ENCODE measurements around the gene DTWD2. TPM values are rescaled to one million over a fixed set of nuclear protein-coding genes. Genes with fewer than 3 reads are reported as not detected.
"Not testable (repeated sequence)": the region's sequence is repeated elsewhere in the genome, so short reads cannot be mapped to it uniquely, and the experiment has no call there.

The DTWD2 gene
- total and polyA plus RNA-seq, 12 donors, result 1.7 to 15.7 (median 12.8) TPM

DNA sequence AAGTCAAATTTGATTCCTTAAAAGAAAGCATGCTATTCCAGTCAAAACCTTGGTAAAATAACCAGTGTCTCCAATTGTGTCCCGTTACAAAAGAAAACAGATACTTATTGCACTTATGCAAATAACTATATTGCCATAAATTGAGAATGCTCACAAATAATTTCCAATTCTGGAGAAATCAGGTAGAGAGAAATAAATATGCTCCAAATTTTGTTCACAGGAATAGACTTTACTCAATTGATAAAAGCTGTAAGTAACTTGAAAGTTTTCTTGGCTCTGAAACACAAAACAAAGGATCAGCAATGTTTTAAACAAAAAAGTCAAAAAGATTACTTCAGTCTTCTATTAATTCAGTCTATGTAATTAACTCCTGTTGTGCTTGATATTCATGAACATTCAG is 7.8 kb upstream of the DTWD2 start:
- TF ChIP-seq, protein P1, sequence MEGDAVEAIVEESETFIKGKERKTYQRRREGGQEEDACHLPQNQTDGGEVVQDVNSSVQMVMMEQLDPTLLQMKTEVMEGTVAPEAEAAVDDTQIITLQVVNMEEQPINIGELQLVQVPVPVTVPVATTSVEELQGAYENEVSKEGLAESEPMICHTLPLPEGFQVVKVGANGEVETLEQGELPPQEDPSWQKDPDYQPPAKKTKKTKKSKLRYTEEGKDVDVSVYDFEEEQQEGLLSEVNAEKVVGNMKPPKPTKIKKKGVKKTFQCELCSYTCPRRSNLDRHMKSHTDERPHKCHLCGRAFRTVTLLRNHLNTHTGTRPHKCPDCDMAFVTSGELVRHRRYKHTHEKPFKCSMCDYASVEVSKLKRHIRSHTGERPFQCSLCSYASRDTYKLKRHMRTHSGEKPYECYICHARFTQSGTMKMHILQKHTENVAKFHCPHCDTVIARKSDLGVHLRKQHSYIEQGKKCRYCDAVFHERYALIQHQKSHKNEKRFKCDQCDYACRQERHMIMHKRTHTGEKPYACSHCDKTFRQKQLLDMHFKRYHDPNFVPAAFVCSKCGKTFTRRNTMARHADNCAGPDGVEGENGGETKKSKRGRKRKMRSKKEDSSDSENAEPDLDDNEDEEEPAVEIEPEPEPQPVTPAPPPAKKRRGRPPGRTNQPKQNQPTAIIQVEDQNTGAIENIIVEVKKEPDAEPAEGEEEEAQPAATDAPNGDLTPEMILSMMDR (IDR thresholded peaks at IDR 0.05), result no peak
- Histone ChIP-seq H3K4me1 (no peaks in the 10 kb centered on the region), H3K9me3 (peaks cover 0 to 30% (median 6%) of the 10 kb centered on the region in 11 donors), H3K27me3 (no peaks in the 10 kb centered on the region), H3K4me3 (no peak overlapping the region), H3K36me3 (no peaks in the 10 kb centered on the region), H3K27ac (no peak overlapping the region)
- DNase-seq, result no peak
- WGBS, 2 donors, result 85 to 91% methylated on average over 1 of the region's 1 CpG
- intact Hi-C loops (cut with DNase I), result no loop called here
- no peak for ATAC-seq

DNA sequence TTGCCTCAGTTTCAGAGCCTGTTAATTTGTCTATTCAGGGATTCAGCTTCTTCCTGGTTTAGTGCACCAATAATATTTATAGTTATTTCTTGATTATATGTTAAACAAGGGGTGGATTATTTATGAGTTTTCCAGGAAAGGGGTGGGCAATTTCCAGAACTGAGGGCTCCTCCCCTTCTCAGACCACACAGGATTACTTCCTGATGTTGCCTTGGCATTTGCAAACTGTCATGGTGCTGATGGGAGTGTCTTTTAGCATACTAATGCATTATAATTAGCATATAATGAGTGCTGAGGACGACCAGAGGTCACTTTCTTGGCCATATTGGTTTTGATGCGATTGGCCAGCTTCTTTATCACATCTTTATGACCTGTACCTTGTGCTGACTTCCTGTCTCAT is 6.2 kb upstream of the DTWD2 start:
- Histone ChIP-seq H3K27me3 (no peaks in the 10 kb centered on the region), H3K9me3 (peaks cover 0 to 24% (median 6%) of the 10 kb centered on the region in 11 donors), H3K4me3 (no peak overlapping the region), H3K27ac (no peak overlapping the region), H3K4me1 (no peaks in the 10 kb centered on the region), H3K36me3 (no peaks in the 10 kb centered on the region)
- DNase-seq (no peak), ATAC-seq (no peak)
- TF ChIP-seq, protein P1 (IDR thresholded peaks at IDR 0.05), result no peak
- intact Hi-C loops (cut with DNase I), result no loop called here
- 53 to 66% methylated on average over 2 of the region's 2 CpGs for WGBS, 2 donors

DNA sequence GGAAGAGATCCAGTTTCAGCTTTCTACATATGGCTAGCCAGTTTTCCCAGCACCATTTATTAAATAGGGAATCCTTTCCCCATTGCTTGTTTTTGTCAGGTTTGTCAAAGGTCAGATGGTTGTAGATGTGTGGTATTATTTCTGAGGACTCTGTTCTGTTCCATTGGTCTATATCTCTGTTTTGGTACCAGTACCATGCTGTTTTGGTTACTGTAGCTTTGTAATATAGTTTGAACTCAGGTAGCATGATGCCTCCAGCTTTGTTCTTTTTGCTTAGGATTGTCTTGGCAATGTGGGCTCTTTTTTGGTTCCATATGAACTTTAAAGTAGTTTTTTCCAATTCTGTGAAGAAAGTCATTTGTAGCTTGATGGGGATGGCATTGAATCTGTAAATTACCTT is 4.8 kb upstream of the DTWD2 start:
- peaks cover 0 to 22% (median 6%) of the 10 kb centered on the region in 11 donors for H3K9me3 ChIP-seq
- H3K27me3 ChIP-seq; intact Hi-C loops (cut with DNase I); ATAC-seq; H3K4me1 ChIP-seq; DNase-seq; H3K36me3 ChIP-seq; H3K4me3 ChIP-seq; H3K27ac ChIP-seq: not testable (repeated sequence)

DNA sequence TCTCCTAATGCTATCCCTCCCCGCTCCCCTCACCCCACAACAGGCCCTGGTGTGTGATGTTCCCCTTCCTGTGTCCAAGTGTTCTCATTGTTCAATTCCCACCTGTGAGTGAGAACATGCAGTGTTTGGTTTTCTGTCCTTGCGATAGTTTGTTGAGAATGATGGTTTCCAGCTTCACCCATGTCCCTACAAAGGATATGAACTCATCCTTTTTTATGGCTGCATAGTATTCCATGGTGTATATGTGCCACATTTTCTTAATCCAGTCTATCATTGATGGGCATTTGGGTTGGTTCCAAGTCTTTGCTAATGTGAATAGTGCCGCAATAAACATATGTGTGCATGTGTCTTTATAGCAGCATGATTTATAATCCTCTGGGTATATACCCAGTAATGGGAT is 3.7 kb upstream of the DTWD2 start:
- H3K27ac ChIP-seq; H3K27me3 ChIP-seq; intact Hi-C loops (cut with DNase I); H3K36me3 ChIP-seq; DNase-seq; H3K4me3 ChIP-seq; ATAC-seq: not testable (repeated sequence)
- peaks cover 0 to 21% (median 6%) of the 10 kb centered on the region in 11 donors for H3K9me3 ChIP-seq
- H3K4me1 ChIP-seq, result peaks cover 0 to 15% (median 6%) of the 10 kb centered on the region in 9 donors
- 90 to 94% methylated on average over 3 of the region's 3 CpGs for WGBS, 2 donors

DNA sequence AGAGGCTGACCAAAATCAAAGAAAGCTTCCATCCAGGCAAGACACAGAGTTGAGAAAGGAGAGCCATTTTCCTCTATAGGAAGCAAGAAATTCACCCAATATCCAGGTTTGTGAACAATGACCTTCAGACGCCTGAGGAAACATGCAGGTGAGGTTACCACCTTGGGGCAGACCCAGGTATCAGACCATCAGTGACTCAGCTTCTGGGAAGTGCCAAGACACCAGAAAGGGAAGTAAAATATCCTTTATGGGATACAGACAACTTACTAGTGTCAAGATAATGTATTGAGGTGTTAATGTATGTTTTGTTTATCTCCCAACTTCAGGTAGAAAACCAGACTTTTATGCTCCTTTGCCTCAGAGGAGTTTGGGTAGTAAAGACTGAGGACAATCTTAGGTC is 2.2 kb upstream of the DTWD2 start:
- Histone ChIP-seq H3K9me3 (peaks cover 0 to 6% (median 0%) of the 10 kb centered on the region in 11 donors), H3K27me3 (no peaks in the 10 kb centered on the region), H3K27ac (no peak overlapping the region), H3K4me1 (peaks cover 0 to 26% (median 13%) of the 10 kb centered on the region in 9 donors), H3K36me3 (no peaks in the 10 kb centered on the region), H3K4me3 (no peak overlapping the region)
- DNase-seq (no peak), ATAC-seq (no peak)
- WGBS, 2 donors, result 78 to 81% methylated on average over 1 of the region's 1 CpG
- TF ChIP-seq, protein P1 (IDR thresholded peaks at IDR 0.05), result no peak
- intact Hi-C loops (cut with DNase I), result no loop called here
